Type B pancreatic cell (in vitro differentiated cells): ENCODE measurements around the gene ZBTB42. TPM values are rescaled to one million over a fixed set of nuclear protein-coding genes. Genes with fewer than 3 reads are reported as not detected.

Experiments used
- DNase-seq: peaks from one replicate; pipeline ENCODE4 v3.0.0; 2021; ENCODE audit warnings: mixed read lengths; ENCODE audit not compliant: unreplicated experiment; ENCODE audit errors: extremely low spot score
- H3K27ac Mint-ChIP-seq: 2 replicates; pipeline ENCODE4 v1.8.0; 2021; ENCODE audit warnings: mild to moderate bottlenecking, mixed read lengths
- H3K27me3 Mint-ChIP-seq: 2 replicates; pipeline ENCODE4 v1.8.0; 2021; ENCODE audit warnings: mixed read lengths
- H3K36me3 Mint-ChIP-seq: 2 replicates; pipeline ENCODE4 v1.8.0; 2021; ENCODE audit warnings: mixed read lengths
- H3K4me1 Mint-ChIP-seq: one replicate; pipeline ENCODE4 v1.8.0; 2021; ENCODE audit warnings: mixed read lengths; ENCODE audit not compliant: unreplicated experiment
- H3K4me3 Mint-ChIP-seq: 2 replicates; pipeline ENCODE4 v1.8.0; 2021; ENCODE audit warnings: mild to moderate bottlenecking, mixed read lengths
- H3K9me3 Mint-ChIP-seq: 2 replicates; pipeline ENCODE4 v1.8.0; 2021; ENCODE audit warnings: mixed read lengths
- total RNA-seq: library from RNA; stranded (reverse); gene quantifications from 2 replicates; pipeline ENCODE4 v1.2.1, GENCODE V29; 2021; ENCODE audit warnings: low replicate concordance
- TF ChIP-seq, protein P1 (sequence below): fragments of 200-600 bp; sonication (generic); conservative IDR thresholded peaks from 2 replicates; pipeline ENCODE4 v1.5.0; 2021; ENCODE audit warnings: antibody characterized with exemption, mild to moderate bottlenecking

The ZBTB42 gene
- total RNA-seq, 1 donor from 2014 or later: 6.6 TPM

DNA sequence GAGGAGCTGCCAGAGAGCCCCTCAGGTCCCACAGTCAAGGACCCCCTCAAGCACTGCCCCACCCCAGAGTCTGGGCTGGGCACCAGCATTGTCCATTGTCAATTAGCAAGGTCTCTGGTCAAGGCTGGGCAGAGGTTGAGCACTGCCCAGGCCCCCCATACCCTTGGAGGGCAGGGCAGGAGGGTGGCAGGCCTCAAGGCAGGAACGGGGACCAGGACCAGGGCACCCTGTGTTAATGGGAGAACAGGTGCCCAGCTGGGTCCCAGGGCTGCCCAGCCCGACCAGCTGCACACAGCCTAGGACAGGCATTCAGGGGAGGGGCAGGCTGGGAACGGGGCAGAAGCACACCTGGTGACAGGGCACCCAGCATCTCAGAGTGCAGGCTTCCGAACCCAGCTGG is 29.5 kb upstream of the ZBTB42 start:
- Mint-ChIP-seq H3K4me3 (no peak overlapping the region), H3K9me3 (no peaks in the 10 kb centered on the region), H3K27me3 (no peaks in the 10 kb centered on the region), H3K36me3 (peaks cover 9% of the 10 kb centered on the region), H3K4me1 (peaks cover 31% of the 10 kb centered on the region), H3K27ac (no peak overlapping the region)
- TF ChIP-seq, protein P1, sequence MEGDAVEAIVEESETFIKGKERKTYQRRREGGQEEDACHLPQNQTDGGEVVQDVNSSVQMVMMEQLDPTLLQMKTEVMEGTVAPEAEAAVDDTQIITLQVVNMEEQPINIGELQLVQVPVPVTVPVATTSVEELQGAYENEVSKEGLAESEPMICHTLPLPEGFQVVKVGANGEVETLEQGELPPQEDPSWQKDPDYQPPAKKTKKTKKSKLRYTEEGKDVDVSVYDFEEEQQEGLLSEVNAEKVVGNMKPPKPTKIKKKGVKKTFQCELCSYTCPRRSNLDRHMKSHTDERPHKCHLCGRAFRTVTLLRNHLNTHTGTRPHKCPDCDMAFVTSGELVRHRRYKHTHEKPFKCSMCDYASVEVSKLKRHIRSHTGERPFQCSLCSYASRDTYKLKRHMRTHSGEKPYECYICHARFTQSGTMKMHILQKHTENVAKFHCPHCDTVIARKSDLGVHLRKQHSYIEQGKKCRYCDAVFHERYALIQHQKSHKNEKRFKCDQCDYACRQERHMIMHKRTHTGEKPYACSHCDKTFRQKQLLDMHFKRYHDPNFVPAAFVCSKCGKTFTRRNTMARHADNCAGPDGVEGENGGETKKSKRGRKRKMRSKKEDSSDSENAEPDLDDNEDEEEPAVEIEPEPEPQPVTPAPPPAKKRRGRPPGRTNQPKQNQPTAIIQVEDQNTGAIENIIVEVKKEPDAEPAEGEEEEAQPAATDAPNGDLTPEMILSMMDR: no peak
- no peak for DNase-seq

DNA sequence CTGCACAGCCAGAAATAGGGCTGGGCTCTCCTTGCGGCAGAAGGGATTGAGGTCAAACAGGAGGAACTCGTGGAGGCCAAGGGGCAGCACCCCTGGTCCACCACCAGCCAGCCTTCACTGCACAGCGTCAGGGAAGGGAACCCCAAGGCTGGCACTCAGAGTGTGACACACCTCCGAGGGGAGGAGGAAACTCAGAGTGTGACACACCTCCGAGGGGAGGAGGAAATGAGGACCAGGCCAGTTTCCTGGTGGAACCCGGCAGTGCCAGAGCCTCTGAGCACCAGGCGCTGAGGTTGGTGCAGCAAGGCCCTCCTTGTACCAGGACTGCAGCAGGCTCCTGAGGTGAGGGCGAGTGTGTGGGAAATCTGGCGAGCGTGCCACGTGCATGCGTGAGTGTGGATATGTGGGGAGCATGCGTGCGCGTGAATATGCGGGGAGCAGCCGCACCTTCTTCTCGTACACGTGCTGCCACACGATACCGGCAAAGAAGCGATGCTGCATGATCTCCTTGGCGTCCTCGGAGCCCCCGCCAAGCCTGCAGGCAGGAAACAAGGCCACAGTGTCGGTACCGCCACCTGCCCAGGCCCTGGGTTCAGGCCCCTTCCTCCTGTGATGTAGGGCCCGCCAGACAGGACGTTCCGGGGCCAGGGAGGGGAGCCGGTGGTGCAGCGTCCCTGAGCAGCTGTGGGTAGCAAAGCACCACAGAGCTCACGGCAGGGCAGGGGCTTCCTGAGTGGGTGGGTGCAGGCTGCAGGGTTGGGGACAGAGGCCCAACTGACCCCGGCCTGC is 28.8 kb upstream of the ZBTB42 start:
- no peak overlapping the region for H3K27ac Mint-ChIP-seq
- H3K27me3 Mint-ChIP-seq: no peaks in the 10 kb centered on the region
- TF ChIP-seq, protein P1: no peak
- H3K4me1 Mint-ChIP-seq: peaks cover 24% of the 10 kb centered on the region
- no peak overlapping the region for H3K4me3 Mint-ChIP-seq
- DNase-seq: no peak
- H3K9me3 Mint-ChIP-seq: no peaks in the 10 kb centered on the region
- H3K36me3 Mint-ChIP-seq: peaks cover 9% of the 10 kb centered on the region

DNA sequence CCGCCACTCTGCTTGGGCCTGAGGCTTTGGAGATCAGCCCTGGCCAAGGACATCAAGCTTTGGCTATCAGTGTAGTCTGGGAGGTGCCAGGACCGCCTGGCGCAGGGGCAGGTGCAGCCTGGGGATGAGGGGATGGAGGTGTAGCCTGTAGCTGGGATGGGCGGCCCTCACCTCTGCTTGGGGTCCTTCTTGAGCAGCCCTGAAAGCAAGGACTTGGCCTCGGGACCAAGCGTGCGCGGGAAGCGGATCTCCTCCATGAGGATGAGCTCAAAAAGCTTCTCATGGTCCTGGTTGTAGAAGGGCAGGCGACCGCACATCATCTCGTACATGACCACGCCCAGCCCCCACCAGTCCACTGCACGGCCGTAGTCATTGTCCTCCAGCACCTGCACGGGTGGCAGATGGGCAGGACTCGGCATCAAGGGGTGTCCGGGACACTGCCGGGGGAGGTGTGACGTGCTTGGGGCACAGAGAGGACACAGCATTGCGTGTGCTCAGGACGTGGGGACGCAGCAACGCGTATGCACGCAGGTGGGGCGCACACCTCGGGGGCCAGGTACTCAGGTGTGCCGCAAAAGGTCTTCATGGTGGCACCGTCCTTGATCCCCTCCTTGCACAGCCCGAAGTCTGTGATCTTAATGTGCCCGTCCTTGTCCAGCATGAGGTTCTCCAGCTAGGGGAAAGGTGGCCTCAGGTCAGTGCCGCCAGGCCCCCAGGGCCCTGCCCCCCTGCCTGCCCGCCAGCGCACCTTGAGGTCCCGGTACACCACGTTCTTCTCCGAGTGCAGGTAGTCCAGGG is 28.0 kb upstream of the ZBTB42 start:
- peaks cover 9% of the 10 kb centered on the region for H3K36me3 Mint-ChIP-seq
- peaks cover 19% of the 10 kb centered on the region for H3K4me1 Mint-ChIP-seq
- no peak overlapping the region for H3K4me3 Mint-ChIP-seq
- no peak for DNase-seq
- H3K27me3 Mint-ChIP-seq: no peaks in the 10 kb centered on the region
- TF ChIP-seq, protein P1: no peak
- H3K9me3 Mint-ChIP-seq: no peaks in the 10 kb centered on the region
- no peak overlapping the region for H3K27ac Mint-ChIP-seq

DNA sequence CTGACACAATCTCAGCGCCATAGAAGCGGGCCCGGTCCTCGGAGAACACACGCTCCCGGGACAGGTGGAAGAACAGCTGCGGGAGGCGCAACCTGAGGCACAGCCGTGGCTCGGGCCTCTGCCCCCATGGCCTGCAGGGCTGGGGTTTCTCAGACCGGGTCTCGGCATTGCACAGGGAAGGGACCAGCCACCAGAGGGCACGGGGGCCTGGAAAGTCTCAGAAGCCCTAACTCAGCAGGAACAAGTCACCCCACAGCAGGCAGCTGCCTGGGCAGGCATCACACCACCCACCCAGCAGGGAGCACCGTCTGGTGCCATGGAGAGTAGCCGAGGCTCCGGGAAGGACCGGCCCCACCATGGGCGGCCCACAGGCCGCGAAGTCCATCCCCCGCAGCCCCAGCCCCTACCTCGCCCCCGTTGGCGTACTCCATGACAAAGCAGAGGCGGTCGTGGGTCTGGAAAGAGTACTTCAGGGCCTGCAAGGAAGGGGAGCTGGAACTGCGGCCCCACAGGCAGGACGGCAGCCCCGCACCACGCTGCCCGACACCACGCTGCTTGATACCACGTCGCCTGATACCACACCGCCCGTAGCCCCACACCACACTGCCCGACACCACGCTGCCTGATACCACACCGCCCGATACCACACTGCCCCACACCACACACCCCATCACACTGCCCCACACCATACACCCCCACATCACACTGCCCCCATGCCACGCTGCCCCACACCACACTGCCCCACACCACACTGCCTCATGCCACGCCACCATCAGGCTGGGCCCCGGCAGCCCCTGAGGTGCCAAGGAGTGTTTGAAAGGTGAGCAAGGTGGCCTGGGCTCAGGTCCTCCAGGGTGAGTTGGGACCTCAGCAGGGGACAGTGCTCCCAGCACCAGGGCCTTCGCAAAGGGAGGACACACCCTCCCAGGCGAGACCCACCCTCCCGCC is 27.1 kb upstream of the ZBTB42 start:
- TF ChIP-seq, protein P1: no peak
- peaks cover 9% of the 10 kb centered on the region for H3K36me3 Mint-ChIP-seq
- H3K9me3 Mint-ChIP-seq: no peaks in the 10 kb centered on the region
- no peak overlapping the region for H3K27ac Mint-ChIP-seq
- no peak for DNase-seq
- peaks cover 19% of the 10 kb centered on the region for H3K4me1 Mint-ChIP-seq
- no peaks in the 10 kb centered on the region for H3K27me3 Mint-ChIP-seq
- no peak overlapping the region for H3K4me3 Mint-ChIP-seq

DNA sequence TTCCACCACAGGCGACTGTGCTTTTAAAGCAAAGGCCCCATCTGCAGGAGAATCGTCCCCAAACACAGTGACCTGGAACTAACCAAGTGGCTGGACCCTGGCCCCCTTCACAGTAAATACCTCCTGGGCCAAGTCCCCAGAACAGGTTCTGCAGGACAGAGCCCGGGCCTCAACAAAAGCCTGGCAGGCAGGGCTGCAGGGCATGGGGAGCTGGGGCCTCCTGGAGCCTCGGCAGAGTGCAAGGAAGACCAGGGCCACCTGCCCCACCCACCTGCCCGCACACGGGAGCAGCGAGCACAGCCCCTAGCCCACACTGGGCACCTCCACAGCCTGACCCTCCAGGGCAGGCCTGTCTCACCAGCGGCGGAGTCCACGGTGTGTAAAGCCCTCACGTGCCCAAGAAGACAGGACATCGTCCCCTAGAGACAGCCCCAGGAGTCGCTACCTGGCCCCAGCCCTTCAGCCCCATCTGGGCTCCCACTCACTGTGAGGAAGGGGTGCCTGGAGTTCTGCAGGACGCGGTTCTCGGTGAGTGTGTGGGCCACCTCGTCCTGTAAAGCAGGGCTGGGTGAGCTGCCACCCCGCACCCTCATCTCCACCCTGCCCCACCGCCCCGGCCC is 26.3 kb upstream of the ZBTB42 start:
- Mint-ChIP-seq H3K4me3 (no peak overlapping the region), H3K27me3 (no peaks in the 10 kb centered on the region), H3K4me1 (peaks cover 11% of the 10 kb centered on the region), H3K9me3 (no peaks in the 10 kb centered on the region), H3K36me3 (peaks cover 9% of the 10 kb centered on the region), H3K27ac (no peak overlapping the region)
- TF ChIP-seq, protein P1: no peak
- DNase-seq: no peak
